Inferior parietal cortex (tissue), 1 donor: ENCODE results near the gene SP1.
A peak's percentile ranks its signal among the peaks of the same experiment; 100 is the strongest.
"Not testable (repeated sequence)": the region's sequence is repeated elsewhere in the genome, so short reads cannot be mapped to it uniquely, and the experiment has no call there.

Source experiments
- DNase-seq: peaks from one replicate; pipeline ENCODE4 v3.0.0-alpha.2; 2016; ENCODE audit errors: extremely low spot score

SP1 gene

DNA sequence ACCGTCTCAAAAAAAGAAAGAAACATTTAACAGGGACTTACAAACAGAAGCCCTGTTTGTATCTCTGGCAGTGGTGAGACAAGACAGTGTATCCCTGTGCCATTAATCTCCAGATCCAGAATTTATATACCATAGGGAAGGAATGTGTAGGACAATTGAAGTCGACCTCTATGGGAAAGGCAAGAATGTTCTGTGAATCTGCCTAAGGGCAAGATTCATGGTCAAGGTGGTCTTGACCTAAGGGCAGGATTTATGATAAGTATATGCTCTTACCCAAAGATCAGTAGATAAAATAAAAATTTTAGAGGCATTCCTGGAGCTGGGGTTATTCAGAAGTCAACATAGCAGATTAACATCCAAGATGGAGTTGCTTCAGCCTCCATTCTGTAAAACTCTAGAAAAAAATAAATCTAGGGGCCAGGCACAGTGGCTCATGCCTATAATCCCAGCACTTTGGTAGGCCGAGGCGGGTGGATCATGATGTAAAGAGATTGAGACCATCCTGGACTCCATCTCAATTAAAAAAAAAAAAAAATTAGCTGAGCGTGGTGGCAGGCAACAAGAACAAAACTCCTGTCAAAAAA lies 21.0 kb upstream of the SP1 start:
- no peak for DNase-seq

DNA sequence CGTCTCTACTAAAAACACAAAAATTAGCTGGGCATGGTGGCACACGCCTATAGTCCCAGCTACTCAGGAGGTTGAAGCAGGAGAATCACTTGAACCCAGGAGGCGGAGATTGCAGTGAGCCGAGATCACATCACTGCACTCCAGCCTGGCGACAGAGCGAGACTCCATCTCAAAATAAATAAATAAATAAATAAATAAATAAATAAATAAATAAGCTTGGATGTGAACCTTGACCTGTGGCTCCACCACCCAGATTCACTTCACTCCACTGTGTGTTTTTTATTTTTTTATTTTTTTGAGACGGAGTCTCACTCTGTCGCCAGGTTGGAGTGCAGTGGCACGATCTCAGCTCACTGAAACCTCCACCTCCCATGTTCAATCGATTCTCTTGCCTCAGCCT lies 18.3 kb upstream of the SP1 start:
- not testable (repeated sequence) for DNase-seq

DNA sequence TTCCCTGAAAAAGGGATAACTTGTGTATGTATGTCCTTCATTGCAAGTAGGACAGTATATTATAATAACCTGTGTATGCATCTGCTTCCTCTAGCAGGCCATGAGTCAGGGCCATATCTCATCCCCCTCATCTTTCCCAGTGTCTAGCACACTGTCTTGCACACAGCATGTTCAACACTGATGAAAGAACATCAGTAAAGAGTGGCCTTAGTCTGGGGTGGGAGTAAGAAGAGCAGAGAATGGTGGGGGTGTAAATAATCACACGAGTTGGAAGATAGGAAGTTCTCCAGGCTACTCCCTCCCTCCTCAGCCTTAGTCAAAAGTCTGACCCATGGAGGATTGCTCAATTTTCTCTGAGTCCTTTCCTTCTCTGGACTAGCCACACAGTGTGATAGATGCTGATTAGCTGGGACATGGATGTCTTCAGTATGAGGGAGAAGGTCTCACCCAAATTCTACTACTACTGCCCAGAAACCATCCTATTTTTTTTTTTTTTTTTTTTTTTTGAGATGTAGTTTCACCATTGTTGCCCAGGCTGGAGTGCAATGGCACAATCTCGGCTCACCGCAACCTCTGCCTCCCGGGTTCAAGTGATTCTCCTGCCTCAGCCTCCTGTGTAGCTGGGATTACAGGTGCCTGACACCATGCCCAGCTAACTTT lies 14.6 kb upstream of the SP1 start:
- DNase-seq, result no peak

DNA sequence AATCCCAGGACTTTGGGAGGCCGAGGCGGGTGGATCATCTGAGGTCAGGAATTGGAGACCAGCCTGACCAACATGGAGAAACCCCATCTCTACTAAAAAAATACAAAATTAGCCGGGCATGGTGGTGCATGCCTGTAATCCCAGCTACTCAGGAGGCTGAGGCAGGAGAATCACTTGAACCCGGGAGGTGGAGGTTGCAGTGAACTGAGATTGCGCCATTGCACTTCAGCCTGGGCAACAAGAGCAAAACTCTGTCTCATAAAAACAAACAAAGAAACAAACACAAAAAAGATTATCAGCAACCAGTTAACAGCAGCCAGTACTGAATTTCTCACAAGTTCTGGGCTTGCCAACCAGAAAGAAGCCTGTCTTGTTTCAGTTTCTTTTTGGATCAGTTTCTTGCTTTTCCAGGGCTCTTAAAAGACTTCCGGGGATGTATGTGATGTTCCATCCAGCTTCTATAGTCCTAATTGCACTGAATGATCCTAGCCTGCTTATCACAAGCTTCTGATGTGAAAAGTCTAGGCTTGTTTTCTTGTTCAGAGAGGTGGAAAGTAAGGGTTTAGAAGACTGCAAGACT lies 6.3 kb upstream of the SP1 start:
- not testable (repeated sequence) for DNase-seq

DNA sequence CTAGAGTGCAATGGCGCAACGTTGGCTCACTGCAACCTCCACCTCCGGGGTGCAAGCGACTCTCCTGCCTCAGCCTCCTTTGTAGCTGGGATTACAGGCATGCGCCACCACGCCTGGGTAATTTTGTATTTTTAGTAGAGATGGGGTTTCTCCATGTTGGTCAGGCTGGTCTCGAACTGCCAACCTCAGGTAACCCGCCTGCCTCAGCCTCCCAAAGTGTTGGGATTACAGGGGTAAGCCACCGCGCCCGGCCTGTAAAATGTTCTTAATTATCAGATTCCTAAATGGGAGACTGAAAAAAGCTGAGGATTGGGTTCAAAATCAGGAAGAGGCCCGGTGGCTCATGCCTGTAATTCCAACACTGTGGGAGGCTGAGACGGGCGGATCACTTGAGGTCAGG lies 5.7 kb upstream of the SP1 start:
- not testable (repeated sequence) for DNase-seq

- no peak for DNase-seq
Observed at GRCh38 chr12:53376747-53377146, 3.2 kb upstream of the SP1 start.

DNA sequence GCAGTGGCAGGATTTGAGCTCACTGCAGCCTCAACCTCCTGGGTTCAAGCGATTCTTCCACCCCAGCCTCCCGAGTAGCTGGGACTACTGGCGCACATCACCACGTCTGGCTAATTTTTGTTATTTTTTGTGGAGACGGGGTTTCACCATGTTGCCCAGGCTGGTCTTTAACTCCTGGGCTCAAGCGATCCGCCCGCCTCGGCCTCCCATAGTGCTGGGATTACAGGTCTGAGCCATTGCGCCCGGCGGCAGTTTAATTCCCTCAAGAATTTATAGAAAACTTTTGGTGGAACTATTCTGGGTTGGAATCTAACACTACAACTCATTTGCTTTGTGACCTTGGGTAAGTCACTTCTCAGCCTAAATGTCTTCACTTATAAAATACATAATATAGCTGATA lies 1.8 kb upstream of the SP1 start:
- DNase-seq, result no peak

DNA sequence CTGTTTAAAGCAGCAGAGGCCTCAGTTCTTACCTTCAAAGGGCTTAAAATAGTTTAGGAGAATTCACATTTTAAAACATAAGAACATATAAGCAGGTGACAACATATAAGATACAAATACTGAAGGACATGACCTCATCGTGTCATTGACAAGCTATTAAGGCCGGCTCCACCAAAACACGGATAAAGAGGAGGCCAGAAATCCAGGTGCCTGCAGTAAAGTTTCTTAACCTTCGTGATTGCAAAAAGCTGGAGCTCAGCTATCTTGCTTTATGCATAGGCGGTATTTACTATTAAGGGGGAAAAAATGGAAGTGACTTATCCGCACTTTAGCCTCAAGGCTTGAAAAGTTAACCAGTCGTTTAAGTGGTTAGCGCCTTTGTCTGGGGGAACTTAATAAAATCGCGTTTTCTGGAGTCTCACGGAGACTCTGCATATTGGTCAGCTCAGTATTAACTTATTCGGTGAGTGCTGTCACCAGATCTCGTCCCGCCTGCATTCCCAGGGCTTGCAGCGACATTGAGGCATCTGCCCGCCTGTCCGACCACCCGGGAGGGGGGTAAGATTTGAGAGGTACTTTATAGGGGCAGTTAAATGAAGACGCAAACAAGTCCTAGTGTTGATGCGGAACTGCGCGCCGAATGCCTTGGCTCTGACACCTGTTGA lies 1.1 kb upstream of the SP1 start:
- DNase-seq, result no peak

- DNase-seq, result peak; percentile 100
Observed at GRCh38 chr12:53379389-53380103, 430 bp upstream of the SP1 start.

DNA sequence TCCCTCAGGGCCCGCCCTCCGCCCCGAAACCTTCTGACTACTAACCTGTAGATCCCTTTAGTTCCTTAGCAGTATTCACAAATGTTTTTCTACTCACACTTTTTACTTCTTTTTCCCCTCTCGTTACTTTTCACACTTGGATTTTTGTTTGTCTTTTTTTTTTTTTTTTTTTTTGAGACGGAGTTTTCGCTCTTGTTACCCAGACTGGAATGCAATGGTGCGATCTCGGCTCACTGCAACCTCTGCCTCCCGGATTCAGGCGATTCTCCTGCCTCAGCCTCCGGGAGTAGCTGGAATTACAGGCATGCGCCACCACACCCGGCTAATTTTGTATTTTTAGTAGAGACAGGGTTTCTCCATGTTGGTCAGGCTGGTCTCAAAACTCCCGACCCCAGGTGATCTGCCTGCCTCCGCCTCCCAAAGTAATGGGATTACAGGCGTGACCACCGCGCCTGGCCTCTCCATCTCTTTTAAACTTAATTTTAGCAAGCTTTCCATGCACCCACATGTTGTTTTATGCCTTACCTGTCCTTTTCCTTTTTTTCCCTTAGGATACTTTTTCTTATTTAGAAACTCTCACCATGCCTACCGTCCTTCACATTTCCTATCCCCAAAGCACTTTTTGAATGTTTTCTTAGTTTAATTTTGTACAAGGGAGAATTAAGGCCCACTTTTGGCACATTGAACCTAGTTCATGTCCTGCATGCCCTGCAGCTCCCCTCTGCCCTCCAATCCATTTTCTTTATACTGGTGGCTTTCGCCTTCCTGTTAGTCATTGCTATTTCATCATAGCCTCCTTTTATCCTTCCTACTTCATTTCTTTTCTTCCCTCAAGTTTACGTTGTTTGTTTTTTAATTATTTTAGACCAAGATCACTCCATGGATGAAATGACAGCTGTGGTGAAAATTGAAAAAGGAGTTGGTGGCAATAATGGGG lies 1.1 kb downstream of the SP1 start:
- DNase-seq, result peak; percentile 58

GRCh38 chr12:53381731-53382630 lies 2.0 kb downstream of the SP1 start:
- no peak for DNase-seq

DNA sequence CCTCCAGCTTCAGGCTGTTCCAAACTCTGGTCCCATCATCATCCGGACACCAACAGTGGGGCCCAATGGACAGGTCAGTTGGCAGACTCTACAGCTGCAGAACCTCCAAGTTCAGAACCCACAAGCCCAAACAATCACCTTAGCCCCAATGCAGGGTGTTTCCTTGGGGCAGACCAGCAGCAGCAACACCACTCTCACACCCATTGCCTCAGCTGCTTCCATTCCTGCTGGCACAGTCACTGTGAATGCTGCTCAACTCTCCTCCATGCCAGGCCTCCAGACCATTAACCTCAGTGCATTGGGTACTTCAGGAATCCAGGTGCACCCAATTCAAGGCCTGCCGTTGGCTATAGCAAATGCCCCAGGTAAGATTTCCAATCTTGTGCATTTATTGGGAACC lies 3.3 kb downstream of the SP1 start:
- DNase-seq, result no peak

- DNase-seq, result not testable (repeated sequence)
Observed at GRCh38 chr12:53386381-53386780, 6.4 kb downstream of the SP1 start.

DNA sequence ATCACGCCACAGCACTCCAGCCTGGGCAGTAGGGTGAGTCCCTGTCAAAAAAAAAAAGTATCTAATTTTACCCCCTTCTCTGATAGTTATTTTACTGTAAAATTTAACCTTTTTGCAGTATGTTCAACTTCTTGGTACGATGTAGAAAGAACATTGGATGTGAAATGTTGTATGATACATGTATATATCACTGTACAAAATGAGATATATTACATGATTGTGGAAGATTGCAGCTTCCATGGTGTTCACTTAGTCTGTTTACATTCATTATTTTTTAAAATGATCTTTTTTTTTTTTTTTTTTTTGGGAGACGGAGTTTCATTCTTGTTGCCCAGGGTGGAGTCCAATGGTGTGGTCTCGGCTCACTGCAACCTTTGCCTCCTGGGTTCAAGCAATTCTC lies 9.0 kb downstream of the SP1 start:
- DNase-seq, result no peak

- DNase-seq, result no peak
Observed at GRCh38 chr12:53389702-53390101, 9.7 kb downstream of the SP1 start.

DNA sequence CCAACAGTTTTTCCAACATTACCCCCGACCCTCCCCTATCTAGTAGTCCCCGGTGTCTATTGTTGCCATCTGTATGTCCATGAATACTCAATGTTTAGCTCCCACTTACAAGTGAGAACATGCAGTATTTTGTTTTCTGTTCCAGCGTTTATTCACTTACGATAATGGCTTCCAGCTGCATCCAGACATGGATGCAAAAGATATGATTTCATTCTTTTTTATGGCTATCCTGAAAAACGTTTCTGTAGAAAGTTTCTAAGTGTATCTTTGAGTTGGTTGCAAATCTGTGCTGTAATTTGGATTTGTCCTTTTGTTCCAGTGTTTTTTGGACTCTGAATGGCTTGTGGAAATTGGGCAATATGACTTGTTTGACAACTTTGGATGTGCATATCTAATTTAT lies 11.7 kb downstream of the SP1 start:
- DNase-seq, result no peak

- DNase-seq, result no peak
Observed at GRCh38 chr12:53399896-53400295, 19.9 kb downstream of the SP1 start.

GRCh38 chr12:53402351-53402750 lies 22.4 kb downstream of the SP1 start:
- DNase-seq, result not testable (repeated sequence)

- DNase-seq, result no peak
Observed at GRCh38 chr12:53402871-53403270, 22.9 kb downstream of the SP1 start.

DNA sequence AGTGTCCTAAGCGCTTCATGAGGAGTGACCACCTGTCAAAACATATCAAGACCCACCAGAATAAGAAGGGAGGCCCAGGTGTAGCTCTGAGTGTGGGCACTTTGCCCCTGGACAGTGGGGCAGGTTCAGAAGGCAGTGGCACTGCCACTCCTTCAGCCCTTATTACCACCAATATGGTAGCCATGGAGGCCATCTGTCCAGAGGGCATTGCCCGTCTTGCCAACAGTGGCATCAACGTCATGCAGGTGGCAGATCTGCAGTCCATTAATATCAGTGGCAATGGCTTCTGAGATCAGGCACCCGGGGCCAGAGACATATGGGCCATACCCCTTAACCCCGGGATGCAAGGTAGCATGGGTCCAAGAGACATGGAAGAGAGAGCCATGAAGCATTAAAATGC lies 31.0 kb downstream of the SP1 start:
- DNase-seq, result no peak
